Endometrium (tissue), 2 donors: ENCODE results near the gene ARSB.
"Not testable (repeated sequence)": the region's sequence is repeated elsewhere in the genome, so short reads cannot be mapped to it uniquely, and the experiment has no call there.

Source experiments
- FAIRE-seq: peaks from 2 replicates; lab custom pipeline; 2012; peaks lifted over from hg19 to GRCh38; lab: Jason Lieb, UNC
- donor health status: control.
- donor health status: control.

Gene ARSB

DNA sequence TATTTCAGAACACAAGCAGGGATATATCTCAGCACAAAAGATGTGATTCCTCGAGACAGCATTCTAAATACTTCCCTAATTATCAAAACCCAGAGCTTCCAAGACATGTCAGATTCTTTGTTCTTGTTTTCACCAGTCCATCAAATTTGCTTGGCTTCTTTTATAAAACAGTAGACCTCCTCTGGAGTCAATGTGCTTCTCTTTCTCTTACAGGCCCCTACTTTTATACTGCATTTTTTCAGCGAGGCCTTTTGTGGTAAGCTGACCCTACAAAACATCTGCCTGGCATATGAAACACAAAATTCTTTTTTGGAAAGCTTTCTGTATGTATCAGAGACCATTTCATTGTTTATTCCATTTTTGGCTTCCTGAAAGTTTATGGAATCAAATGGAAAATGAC lies 81.8 kb downstream of the ARSB start:
- FAIRE-seq: no peak

DNA sequence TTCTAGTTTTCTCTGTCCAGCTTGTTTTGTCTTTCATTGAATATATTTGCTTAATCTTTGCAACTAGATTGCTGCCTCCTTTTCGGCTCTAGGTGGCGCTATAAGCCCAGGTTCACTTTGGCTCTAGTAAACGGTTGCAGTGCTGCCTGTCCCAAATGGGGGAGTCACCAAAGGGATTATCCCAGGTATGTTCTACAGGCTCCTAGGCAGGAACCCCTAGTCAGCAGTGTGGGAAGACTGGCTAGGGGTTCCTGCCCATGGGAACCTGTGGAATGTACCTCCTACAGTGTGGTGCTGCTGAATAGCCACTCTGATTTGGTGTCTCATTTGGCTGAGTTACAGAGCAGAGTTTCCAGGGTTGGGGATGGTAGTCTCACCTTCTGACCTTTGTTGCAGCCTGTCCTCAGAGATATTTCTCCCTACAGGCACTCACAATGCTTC lies 85.2 kb downstream of the ARSB start:
- FAIRE-seq: no peak

DNA sequence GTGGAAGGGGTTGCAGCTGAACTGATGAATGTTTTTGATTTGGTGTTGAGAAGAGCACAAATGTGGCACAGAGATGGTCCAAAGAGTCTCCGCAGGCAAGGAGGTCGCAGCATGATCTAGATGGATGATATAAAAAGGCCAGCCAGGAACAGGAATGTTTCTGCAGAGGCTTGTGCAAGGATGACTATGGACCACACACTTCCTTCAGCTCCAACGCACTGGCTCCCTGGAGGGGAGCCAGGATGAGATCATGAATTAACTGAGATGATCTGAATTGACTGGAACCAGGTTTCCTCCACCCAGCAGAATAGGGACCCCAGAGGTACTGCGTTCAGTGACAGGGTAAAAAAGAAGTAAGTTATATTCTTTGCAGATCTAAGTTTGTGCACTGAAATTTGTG lies 89.0 kb downstream of the ARSB start:
- no peak for FAIRE-seq

DNA sequence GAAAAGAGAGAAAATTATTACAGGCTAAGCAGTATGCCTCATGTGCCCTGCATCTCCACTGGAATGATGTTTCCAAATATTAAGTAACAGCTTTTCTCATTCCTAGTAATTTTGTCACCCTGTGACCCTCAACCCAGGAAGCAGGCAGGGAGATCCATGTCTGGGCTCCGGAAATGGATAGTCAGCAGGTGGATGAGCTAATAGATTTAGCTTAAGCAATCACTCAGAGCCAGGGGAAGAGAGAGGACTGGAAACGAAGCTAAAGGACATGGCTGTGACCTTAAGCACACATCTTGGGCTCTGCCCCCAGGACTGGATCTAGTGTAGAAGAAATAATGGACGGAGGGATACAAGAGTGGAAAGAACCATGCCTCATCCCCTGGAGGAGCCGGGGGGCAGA lies 89.5 kb downstream of the ARSB start:
- no peak for FAIRE-seq

DNA sequence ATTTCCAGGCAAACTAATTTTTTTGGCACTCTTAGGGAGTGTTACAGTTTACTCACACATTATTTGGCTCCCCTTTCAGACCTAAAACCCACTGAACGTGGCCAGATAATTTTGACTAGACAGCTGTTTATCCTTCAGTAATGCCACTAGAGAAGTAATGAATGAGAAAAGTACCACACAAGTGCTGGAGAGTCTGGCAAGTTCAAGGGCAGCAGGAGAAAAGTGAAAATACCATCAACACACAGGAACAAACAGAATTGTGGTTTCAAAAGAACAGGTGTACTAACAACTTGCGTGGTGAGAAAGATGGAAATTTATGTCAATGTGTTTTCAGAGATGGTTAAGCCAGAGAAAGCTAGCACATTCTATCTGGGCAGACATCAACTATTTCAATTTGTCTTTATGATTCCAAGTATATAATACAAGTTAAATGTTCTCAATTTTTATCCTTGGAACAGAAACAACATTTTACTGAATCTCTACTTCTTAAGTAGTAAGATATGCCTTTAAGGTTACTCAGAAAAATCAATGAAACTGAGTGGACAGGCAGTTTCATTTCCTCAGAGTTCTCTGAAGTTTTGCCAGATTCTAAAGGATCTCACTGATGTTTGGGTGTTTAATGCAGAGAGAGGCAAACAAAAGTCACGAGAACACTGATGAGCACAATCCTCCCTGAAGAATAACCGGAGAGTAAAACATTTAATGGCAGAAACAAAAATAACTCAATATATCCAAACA lies 91.0 kb downstream of the ARSB start:
- peak; percentile 75 for FAIRE-seq

DNA sequence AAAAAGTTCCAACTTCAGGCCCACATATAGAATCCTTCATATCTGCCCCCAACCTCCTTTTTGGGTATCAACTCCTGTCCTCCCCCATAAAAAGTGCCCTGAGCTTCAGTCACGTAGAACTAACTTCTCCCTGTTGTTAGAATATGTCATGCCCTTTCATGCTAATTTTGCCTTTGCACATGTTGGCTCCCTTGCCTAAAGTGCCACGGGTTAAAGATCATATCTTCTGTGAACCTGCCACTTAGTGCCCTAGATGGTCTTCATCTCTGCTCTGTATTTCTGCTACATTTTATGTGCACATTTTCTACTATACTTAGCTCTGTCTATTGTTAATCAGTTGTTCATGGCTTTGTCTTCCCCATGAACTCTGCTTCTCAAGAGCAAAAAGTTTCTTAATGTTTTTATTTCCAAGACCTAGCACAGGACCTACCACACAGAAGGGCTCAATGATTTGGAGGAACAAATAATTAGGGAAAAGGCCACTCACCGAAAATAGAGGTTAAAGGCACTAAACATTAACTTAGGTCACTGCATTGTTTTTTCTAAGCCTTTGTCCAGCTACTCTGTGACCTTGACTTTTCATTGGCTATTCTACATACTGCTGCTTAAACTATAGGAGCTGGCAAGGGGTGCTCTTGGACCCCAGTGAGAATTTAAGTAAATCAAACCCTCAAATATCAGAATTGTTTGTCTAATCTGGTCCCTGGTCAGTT lies 94.3 kb downstream of the ARSB start:
- no peak for FAIRE-seq

DNA sequence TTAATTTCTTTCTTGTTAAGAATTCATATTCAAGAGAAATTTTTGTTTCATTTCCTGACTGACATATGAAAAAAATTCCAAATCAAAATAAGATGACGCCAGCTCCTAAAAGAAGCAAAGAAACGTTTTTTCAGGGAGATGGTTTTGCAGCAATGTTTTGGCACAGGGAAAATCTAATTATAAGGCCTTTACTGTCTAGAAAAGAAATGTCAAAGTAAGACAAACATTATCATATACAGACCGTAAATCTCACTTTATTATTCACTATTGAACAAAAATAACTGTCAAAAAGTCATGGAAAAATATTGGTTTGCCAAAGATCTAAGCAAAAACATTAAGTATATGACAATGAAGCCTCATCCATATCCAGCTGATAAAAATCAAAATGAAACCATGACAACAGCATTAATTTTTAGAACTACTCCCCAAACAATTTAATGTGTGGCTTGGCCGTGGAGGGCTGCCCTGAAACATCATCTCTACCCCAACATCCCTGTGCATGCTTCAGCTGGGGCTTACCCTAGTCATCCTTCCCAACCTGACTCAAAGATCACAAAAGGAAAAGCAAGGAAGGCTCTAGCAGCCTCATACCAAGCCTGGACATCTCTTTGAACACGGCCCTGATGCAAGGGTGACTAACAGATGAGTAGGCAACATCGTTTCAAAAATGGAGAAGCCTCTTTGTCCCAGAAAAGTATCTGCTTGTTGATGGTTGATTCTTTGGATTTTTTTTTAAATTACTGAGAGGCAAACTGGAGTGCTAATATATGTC lies 95.6 kb downstream of the ARSB start:
- no peak for FAIRE-seq

DNA sequence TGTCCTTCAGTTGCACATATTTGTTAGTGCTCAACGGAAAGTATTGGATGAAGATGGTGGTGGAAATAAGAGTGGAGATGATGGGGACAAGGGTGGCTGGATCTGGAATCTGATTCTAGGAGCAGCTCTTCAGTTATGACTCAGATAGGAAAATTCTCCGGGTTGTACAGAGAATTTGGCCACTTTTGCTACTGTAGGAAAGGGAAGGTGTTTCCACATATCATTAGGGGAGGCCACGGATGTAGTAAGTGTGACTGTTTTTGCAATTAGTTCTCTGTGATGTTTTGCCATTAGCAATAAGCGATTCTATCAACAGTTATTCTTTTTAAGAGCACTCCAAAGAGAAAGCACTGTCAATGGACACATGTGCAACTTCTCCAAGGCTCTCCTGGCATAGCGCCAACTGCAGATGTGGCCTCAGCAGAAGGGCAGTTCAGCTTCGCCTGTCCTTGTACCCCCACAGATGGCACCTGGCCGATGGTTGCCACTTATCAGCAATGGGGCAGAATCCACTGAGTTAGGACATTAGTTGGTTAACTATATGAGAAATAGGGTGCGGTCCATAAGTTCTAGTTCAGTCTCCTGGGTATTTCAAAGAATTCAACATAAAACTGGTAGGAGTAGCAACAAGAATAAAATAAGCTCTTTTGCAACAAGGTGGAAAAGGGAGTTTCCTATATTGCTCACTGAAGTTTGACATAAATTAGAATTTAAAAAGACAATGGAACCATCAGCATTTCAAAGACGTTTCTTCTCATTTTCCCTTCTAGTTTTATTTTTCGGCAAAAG lies 96.3 kb downstream of the ARSB start:
- no peak for FAIRE-seq

DNA sequence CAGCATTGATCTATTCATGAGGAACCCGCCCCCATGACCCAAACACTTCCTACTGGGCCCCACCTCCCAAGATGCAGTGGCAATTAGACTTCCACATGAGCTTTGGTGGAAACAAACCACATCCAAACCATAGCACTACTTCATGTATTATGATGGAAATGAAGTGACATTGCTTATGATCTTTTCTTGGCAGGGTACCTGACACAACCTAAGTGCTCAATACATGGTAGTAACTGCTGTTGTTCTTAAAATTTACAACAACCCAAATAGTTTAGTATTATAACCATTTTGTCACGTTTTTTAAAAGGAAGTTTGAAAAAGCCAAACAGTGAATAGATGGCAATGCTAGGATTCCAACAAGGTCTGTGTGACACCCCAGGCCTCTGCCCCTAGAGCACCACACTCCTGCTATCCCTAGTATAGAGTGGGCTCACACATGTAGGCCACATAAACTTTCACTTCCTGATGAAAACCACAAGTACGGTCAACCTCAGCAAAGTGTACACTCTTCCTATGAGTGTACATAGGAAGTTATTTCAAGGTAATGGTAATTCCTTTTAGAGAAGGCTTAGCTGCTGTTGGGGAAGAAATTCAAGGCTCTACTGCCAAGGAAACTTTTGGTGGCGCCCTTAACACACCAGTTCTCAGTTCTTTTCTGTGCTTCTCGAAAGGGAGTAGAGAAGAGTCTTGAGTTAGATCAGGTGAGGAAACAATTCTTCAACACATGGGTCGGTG lies 97.6 kb downstream of the ARSB start:
- FAIRE-seq: no peak

DNA sequence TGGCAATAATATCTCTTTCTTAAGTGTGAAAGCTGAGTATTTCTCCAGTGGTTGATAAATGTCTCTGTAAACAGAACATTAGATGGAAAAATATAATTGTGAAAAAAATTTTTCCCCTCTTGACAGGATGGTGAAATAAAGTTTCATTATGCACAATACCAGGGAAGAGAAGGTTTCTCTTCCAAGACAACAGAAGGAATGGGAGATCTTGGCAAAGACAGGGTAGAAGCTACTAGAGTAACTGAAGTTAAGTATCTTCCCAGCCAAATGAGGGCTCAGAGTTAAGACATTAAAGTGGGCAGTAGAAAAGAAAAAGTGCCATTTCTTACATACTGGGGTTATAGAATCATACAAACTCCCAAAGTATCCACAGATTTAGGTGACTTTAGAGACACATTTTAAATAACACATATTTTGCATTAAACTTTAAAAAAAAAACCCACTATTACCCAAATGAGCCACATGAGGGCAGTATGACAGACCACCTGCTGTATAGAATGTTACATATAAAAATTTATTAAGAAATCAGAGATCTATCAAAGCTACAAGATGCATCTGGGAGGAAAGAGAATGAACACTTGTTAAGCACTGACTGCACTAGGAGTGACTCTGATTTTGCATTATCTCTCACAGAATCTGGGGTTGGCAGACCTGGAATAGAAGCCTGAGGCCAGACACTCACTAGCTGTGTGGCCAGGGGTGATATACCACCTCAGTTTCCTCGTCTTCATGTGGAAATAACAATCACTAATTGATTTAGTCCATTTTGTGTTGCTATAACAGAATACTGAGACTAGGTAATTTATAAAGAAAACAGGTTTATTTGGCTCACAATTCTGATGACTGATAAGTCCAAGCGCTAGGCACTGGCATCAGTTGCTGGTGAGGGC lies 98.5 kb downstream of the ARSB start:
- no peak for FAIRE-seq

DNA sequence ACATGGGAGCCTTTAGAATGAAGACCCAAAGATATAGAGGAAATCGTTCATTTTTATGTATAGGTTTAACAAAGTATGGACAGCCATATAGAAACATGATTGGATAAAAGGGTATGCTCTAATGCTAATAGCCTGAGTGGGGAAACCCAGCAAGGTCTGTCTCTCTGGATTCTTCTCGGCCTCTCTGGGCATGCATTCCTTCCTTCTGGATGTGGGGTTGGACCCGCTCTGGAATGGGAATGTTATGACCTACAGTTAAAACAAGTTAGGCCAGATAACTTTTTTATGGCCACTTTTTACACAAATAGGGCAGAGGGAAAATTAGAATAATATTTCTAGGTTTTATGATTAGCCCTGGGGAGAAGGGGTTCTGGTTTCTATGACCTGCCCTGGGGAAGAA lies 103.2 kb downstream of the ARSB start:
- FAIRE-seq: no peak

DNA sequence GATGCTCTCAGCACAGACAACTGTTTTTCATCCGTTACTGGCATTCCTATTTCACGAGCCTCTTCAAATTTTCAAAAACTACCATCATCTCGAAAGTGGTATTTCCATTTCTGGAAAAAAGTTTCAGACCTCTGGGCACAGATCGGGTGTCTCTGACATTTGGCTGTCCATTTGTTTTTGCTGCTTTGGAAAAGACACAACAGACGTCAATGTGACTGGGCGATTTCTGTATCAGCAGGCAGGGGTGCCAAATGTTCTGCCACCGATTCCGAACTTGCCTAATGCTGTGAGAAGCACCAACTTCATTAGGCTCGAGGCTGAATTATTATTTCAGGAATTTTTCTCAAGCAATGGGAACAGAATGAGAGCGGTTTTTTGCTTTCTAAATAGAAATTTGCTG lies 105.6 kb downstream of the ARSB start:
- no peak for FAIRE-seq

DNA sequence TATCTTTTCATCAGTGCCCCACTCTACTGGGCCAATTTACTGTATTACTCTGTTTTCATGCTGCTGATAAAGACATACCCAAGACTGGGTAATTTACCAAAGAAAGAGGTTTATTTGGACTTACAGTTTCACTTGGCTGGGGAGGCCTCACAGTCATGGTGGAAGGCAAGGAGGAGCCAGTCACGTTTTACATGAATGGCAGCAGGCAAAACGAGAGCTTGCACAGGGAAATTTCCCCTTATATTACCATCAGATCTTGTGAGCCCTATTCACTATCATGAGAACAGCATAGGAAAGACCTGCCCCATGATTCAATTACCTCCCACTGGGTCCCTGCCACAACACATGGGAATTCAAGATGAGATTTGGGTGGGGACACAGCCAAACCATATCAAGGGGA lies 119.0 kb downstream of the ARSB start:
- not testable (repeated sequence) for FAIRE-seq

DNA sequence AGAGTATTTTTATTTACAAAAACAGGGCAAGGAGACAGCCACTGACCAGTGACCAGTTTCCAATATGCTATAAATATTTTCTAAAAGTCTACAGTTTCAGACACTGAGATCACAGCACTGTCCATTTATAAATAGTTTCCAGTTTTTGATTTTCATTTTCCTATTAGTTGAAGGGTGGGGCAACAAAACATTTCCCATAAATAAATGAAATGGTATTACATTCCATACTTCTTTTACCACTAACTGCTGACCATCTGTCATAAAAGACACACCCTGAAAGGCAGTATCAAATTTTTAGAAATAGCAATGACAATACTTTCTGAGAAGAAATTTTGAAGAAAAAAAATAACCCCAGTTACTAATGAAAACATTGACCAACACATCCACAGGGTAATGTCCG lies 126.7 kb downstream of the ARSB start:
- FAIRE-seq: no peak

DNA sequence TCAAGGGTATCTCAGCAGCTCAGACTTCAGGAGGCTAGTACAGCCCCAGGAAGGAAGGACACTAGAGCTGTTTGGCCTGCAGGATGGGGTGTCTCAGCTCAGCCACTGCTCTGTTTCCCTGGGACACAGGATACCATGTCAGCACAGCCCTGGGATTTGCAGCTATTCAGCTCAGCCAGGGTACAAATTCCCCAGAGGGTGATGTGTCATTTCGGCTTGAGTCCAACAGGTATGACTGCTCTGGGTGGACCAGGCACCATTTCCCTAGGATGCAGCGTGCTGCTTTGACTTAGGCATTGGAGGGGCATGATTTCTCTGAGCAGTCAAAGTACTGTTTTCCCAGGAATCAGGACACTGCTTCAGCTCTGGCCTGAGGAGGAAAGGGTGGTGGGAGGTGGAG lies 130.1 kb downstream of the ARSB start:
- no peak for FAIRE-seq

DNA sequence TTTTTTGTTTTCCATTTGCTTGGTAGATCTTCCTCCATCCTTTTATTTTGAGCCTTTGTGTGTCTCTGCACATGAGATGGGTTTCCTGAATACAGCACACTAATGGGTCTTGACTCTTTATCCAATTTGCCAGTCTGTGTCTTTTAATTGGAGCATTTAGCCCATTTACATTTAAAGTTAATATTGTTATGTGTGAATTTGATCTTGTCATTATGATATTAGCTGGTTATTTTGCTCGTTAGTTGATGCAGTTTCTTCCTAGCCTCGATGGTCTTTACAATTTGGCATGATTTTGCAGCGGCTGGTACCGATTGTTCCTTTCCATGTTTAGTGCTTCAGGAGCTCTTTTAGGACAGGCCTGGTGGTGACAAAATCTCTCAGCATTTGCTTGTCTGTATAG lies 133.2 kb downstream of the ARSB start:
- not testable (repeated sequence) for FAIRE-seq

DNA sequence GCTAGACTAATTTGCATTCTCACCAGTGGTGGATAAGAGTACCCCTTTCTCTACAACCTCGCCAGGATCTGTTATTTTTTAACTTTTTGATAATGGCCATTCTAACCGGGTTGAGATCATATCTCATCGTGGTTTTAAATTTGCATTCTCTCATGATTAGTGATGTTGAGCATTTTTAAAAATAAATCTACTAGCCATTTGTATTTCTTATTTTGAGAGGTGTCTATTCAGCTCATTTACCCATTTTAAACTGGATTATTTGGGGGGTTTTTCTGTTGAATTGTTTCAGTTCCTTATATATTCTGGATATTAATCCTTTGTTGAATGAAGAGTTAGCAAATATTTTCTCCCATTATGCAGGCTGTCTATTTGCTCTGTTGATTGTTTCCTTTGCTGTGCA lies 139.6 kb downstream of the ARSB start:
- FAIRE-seq: no peak

DNA sequence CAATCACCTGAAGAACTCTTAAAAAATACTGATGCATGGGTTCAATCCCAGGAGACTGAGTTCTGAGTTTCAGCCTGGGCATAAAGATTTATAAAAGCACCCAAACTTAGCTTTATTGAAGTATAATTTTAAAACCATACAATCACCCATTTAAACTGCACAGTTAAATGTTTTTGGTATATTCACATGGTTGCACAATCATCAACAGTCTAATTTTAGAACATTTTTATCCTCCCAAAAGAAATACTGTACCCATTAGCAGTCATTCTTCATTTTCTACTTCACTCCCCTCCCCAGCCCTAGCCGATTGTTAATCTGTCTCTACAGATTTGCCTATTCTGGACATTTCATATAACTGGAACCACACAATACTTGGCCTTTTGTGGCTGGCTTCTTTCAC lies 141.7 kb downstream of the ARSB start:
- no peak for FAIRE-seq

DNA sequence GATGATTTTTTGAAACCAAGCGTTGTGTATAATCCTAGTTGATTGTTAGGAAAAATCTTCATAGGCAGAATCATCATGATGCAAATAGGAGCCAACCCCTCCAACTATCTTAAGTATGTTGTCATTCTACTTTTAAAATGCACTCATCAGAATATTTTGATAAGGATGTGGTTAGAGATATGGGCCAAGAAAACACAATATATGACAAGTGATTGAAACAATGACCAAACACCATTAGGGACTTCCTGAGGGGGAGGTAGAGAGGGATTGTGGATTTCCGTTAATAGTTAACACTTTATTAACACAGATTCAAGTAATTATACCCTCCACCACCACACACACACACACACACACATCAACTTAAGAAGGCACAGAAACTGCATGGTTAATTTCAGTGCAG lies 143.3 kb downstream of the ARSB start:
- FAIRE-seq: no peak

DNA sequence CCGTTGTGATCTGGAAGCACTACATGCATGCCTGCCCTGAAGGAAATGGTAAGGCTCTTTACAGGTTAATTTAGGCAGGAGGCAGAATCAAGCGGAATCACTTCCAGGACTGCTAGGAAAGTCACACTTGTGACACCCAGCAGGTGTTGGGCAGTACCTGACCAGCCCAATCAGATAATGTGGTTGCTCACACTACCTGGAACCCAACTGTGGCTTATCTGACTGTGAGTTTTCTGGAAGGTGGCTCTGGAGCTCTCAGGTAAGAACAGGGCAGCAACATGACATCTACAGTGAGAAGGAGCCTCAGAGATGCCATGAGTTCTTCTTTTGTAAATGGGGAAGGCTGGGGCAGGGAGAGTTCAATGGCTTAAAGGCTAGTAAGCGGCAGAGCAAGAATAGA lies 146.4 kb downstream of the ARSB start:
- no peak for FAIRE-seq

DNA sequence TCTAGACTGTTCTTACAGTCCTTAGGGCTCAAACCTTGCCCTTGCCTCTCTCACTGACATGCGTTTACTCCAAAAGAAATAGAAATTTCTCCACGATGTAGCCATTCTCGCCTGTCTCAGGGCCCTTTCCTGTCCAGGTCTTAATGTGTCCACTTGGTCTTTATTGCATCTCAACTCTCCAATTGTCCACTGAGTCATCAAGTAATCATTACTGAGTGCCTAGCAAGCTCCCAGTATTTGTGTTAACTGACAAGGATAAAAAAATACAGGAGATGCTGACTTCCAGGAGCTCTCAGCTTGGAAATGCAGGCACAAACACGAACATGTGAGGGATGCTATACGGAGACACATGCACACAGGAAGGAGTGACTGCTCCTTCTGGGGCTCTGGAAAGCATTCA lies 147.3 kb downstream of the ARSB start:
- no peak for FAIRE-seq
